Adipocyte (in vitro differentiated cells): ENCODE measurements around the gene ARHGAP6.

ENCODE experiments used
- DNase-seq: peaks from one replicate; pipeline ENCODE4 v3.0.0-alpha.2; 2015; ENCODE audit warnings: low read depth
- H3K27me3 ChIP-seq: replicated peaks from 2 replicates; pipeline ENCODE4 v1.7.0; 2013; ENCODE audit warnings: mild to moderate bottlenecking, low read length, moderate library complexity; ENCODE audit not compliant: control insufficient read depth, insufficient read depth
- H3K36me3 ChIP-seq: 2 replicates; pipeline ENCODE4 v1.7.0; 2013; ENCODE audit warnings: low read length, mild to moderate bottlenecking, moderate library complexity; ENCODE audit not compliant: control insufficient read depth, insufficient read depth, severe bottlenecking
- H3K4me1 ChIP-seq: 2 replicates; pipeline ENCODE4 v1.7.0; 2013; ENCODE audit warnings: mild to moderate bottlenecking, low read length, moderate library complexity; ENCODE audit not compliant: control insufficient read depth, insufficient read depth
- H3K4me3 ChIP-seq: 2 replicates; pipeline ENCODE4 v1.7.0; 2013; ENCODE audit warnings: mild to moderate bottlenecking, low read length, moderate library complexity
- H3K9ac ChIP-seq: 2 replicates; pipeline ENCODE4 v1.7.0; 2013; ENCODE audit warnings: mild to moderate bottlenecking, low read length, moderate library complexity
- H3K9me3 ChIP-seq: 2 replicates; pipeline ENCODE4 v1.7.0; 2013; ENCODE audit warnings: mild to moderate bottlenecking, low read length, moderate library complexity; ENCODE audit not compliant: control insufficient read depth

Gene ARHGAP6

GRCh38 chrX:11305641-11306040 lies 360.1 kb downstream of the ARHGAP6 start:
- no peak overlapping the region for H3K4me3 ChIP-seq
- no peaks in the 10 kb centered on the region for H3K27me3 ChIP-seq
- peaks cover 8% of the 10 kb centered on the region for H3K4me1 ChIP-seq
- no peak overlapping the region for H3K9ac ChIP-seq
- no peaks in the 10 kb centered on the region for H3K36me3 ChIP-seq
- H3K9me3 ChIP-seq = no peaks in the 10 kb centered on the region
- DNase-seq = no peak

- Histone ChIP-seq H3K4me1 (peaks cover 8% of the 10 kb centered on the region), H3K4me3 (no peak overlapping the region), H3K9me3 (no peaks in the 10 kb centered on the region), H3K27me3 (no peaks in the 10 kb centered on the region), H3K36me3 (no peaks in the 10 kb centered on the region), H3K9ac (no peak overlapping the region)
- DNase-seq = no peak
These were observed 360.9 kb downstream of the ARHGAP6 start for GRCh38 chrX:11304829-11305228.

GRCh38 chrX:11298600-11298999 lies 367.1 kb downstream of the ARHGAP6 start:
- no peaks in the 10 kb centered on the region for H3K27me3 ChIP-seq
- DNase-seq = no peak
- no peak overlapping the region for H3K4me3 ChIP-seq
- no peaks in the 10 kb centered on the region for H3K9me3 ChIP-seq
- H3K4me1 ChIP-seq = peaks cover 10% of the 10 kb centered on the region
- no peak overlapping the region for H3K9ac ChIP-seq
- no peaks in the 10 kb centered on the region for H3K36me3 ChIP-seq

- Histone ChIP-seq H3K9me3 (no peaks in the 10 kb centered on the region), H3K27me3 (no peaks in the 10 kb centered on the region), H3K4me3 (no peak overlapping the region), H3K4me1 (peaks cover 8% of the 10 kb centered on the region), H3K9ac (no peak overlapping the region), H3K36me3 (no peaks in the 10 kb centered on the region)
- DNase-seq = no peak
These were observed 369.7 kb downstream of the ARHGAP6 start for GRCh38 chrX:11296051-11296450.

- peaks cover 8% of the 10 kb centered on the region for H3K4me1 ChIP-seq
- no peaks in the 10 kb centered on the region for H3K9me3 ChIP-seq
- H3K4me3 ChIP-seq = no peak within 1 kb of the TSS
- no peak within 1 kb of the TSS for H3K9ac ChIP-seq
- no peaks in the 10 kb centered on the region for H3K36me3 ChIP-seq
- no peaks in the 10 kb centered on the region for H3K27me3 ChIP-seq
- no peak for DNase-seq
These were observed 372.6 kb downstream of the ARHGAP6 start, which contains the start of gene AMELX for GRCh38 chrX:11293113-11293512. Gene AMELX (plus strand): TSS chrX:11293413. CDS start chrX:11294789, 1,376 bp downstream.

GRCh38 chrX:11290416-11291102 lies 375.2 kb downstream of the ARHGAP6 start:
- peaks cover 8% of the 10 kb centered on the region for H3K4me1 ChIP-seq
- no peak overlapping the region for H3K9ac ChIP-seq
- no peaks in the 10 kb centered on the region for H3K36me3 ChIP-seq
- no peak overlapping the region for H3K4me3 ChIP-seq
- H3K9me3 ChIP-seq = no peaks in the 10 kb centered on the region
- DNase-seq = no peak
- H3K27me3 ChIP-seq = no peaks in the 10 kb centered on the region

- DNase-seq = peak; percentile 50
- Histone ChIP-seq H3K36me3 (no peaks in the 10 kb centered on the region), H3K9ac (no peak overlapping the region), H3K27me3 (no peaks in the 10 kb centered on the region), H3K9me3 (no peaks in the 10 kb centered on the region), H3K4me3 (no peak overlapping the region), H3K4me1 (no peaks in the 10 kb centered on the region)
These were observed 378.2 kb downstream of the ARHGAP6 start for GRCh38 chrX:11287505-11287904.

- Histone ChIP-seq H3K9ac (no peak overlapping the region), H3K9me3 (no peaks in the 10 kb centered on the region), H3K4me1 (no peaks in the 10 kb centered on the region), H3K36me3 (no peaks in the 10 kb centered on the region), H3K27me3 (no peaks in the 10 kb centered on the region), H3K4me3 (no peak overlapping the region)
- DNase-seq = peak; percentile 75
These were observed 380.1 kb downstream of the ARHGAP6 start for GRCh38 chrX:11285651-11286050.

GRCh38 chrX:11282043-11282442 lies 383.7 kb downstream of the ARHGAP6 start:
- no peaks in the 10 kb centered on the region for H3K27me3 ChIP-seq
- DNase-seq = no peak

GRCh38 chrX:11273544-11273943 lies 392.2 kb downstream of the ARHGAP6 start:
- no peaks in the 10 kb centered on the region for H3K36me3 ChIP-seq
- peaks cover 22% of the 10 kb centered on the region for H3K4me1 ChIP-seq
- no peaks in the 10 kb centered on the region for H3K9me3 ChIP-seq
- no peak overlapping the region for H3K4me3 ChIP-seq
- H3K9ac ChIP-seq = no peak overlapping the region
- DNase-seq = no peak
- H3K27me3 ChIP-seq = no peaks in the 10 kb centered on the region

More at GRCh38 chrX:11282043-11282442, 383.7 kb downstream of the ARHGAP6 start:
- H3K4me3 ChIP-seq = no peak overlapping the region
- no peaks in the 10 kb centered on the region for H3K4me1 ChIP-seq
- no peaks in the 10 kb centered on the region for H3K9me3 ChIP-seq
- no peaks in the 10 kb centered on the region for H3K36me3 ChIP-seq
- H3K9ac ChIP-seq = no peak overlapping the region

- no peak for DNase-seq
- Histone ChIP-seq H3K9ac (no peak overlapping the region), H3K4me3 (no peak overlapping the region)
These were observed 392.9 kb downstream of the ARHGAP6 start for GRCh38 chrX:11272863-11273262.

GRCh38 chrX:11272290-11272689 lies 393.4 kb downstream of the ARHGAP6 start:
- H3K9ac ChIP-seq = no peak overlapping the region
- no peak overlapping the region for H3K4me3 ChIP-seq
- no peaks in the 10 kb centered on the region for H3K27me3 ChIP-seq
- DNase-seq = no peak
- peaks cover 22% of the 10 kb centered on the region for H3K4me1 ChIP-seq
- H3K9me3 ChIP-seq = no peaks in the 10 kb centered on the region
- H3K36me3 ChIP-seq = no peaks in the 10 kb centered on the region

More at GRCh38 chrX:11272863-11273262, 392.9 kb downstream of the ARHGAP6 start:
- no peaks in the 10 kb centered on the region for H3K27me3 ChIP-seq
- H3K4me1 ChIP-seq = peaks cover 22% of the 10 kb centered on the region
- H3K9me3 ChIP-seq = no peaks in the 10 kb centered on the region
- no peaks in the 10 kb centered on the region for H3K36me3 ChIP-seq
